ENCODE results near the gene NT5E.

Gene NT5E

DNA sequence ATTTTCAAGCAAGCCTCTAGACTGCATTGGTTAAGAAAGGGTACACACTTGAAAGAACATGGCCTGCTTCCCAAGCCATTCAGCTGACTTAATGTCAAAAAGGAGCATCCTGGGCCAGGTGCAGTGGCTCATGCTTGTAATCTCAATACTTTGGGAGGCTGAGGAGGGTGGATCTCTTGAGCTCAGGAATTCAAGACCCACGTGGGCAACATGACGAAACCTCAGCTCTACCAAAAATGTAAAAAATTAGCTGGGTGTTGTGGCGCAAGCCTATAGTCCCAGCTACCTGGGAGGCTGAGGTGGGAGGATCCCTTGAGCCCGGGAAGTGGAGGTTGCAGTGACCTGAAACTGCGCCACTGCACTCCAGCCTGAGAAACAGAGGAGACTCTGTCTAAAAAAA is 26.9 kb upstream of the NT5E start:
- DNase-seq: no peak

GRCh38 chr6:85424981-85425380 is 24.9 kb upstream of the NT5E start:
- DNase-seq: no peak

GRCh38 chr6:85425997-85426396 is 23.9 kb upstream of the NT5E start:
- DNase-seq: no peak

- DNase-seq: no peak
These were observed 21.4 kb upstream of the NT5E start for GRCh38 chr6:85428486-85428885.

DNA sequence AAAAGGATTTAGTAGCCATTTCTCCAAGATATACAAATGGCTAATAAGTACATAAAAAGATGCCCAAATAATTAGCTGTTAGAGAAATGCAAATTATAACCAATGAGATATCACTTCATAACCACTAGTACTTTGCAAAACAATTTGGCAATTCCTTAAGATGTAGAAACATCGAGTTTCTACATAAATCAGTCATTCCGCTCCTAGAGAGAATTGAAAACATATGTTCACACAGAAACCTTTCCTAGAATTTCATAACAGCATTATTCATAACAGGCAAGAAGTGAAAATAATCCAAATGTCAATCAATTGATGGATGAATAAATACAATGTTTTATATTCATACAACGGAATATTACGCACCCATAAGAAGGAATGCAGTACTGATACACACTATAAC is 20.5 kb upstream of the NT5E start:
- no peak for DNase-seq

DNA sequence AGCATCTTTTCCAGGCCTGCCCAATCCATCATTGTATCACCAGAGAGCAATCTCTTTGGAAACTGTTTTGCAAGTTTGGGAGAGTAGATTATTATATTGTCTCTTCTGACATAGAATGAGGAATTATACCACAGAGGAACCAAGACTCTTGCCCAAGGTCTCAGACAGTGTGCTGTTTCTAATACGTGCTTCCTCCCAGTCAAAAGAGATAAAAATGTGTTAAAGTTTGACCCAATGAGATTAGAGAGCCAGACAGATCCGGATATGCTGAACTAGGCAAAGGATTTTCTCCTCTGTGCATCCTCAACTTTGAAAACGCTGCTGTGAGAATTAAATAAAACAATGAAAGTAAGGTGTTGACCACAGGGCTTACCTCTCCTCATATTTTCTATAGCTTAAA is 18.6 kb upstream of the NT5E start:
- no peak for DNase-seq

- DNase-seq: no peak
These were observed 17.3 kb upstream of the NT5E start for GRCh38 chr6:85432554-85432953.

- DNase-seq: no peak
These were observed 14.0 kb upstream of the NT5E start for GRCh38 chr6:85435851-85436250.

DNA sequence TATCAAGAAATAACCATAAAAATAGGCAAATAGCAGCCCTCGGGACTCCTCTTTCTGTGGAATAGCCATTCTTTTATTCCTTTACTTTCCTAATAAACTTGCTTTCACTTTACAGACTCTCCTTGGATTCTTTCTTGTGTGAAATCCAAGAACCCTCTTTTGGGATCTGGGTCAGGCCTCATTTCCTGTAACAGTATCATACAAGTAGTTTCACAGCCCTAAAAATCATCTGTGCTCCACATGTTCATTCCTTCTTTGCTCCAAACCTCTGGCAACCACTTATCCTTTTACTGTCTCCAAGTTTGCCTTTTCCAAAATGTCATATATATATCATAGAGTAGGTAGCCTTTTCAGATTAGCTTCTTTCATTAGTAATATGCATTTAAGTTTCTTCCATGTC is 13.5 kb upstream of the NT5E start:
- no peak for DNase-seq

GRCh38 chr6:85436939-85437495 is 12.9 kb upstream of the NT5E start:
- no peak for DNase-seq

- no peak for DNase-seq
These were observed 6.3 kb upstream of the NT5E start for GRCh38 chr6:85443349-85444117.

DNA sequence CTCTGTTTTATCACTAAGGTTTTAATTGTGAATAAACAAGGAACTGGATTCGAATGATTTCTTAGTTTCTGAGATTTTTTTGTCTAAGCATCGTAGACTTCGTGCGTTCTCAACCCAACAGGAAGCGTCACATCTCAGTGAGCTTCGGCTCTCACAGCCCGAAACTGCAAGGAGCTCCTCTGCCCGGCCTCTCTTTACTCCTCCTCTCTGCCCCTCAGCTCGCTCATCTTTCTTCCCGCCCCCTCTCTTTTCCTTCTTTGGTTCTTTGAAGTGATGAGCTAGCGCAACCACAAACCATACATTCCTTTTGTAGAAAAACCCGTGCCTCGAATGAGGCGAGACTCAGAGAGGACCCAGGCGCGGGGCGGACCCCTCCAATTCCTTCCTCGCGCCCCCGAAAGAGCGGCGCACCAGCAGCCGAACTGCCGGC is 480 bp upstream of the NT5E start:
- no peak for DNase-seq

GRCh38 chr6:85451565-85452306 is 1.9 kb downstream of the NT5E start:
- DNase-seq: no peak

DNA sequence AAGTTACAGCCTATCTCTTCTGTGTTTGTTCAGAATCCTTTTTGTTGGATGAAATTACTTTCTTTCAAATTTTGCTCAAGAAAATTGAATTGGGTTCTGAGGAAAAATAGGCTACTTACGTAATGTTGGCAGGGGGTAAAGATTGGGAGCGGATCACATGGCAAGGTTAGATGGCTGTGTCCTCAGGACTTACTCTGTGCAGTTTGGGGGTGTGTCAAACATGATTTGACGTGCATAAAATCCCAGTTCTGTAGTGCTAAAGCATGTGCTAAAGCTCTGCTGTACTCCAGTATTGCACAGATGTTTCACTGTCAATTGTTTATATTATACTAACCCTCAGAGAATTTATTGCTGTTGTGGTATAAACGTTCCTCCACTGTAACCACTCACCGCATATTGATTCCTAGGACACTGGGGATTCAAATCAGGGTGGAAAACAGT is 2.6 kb downstream of the NT5E start:
- no peak for DNase-seq

- no peak for DNase-seq
These were observed 3.2 kb downstream of the NT5E start for GRCh38 chr6:85453052-85453451.

DNA sequence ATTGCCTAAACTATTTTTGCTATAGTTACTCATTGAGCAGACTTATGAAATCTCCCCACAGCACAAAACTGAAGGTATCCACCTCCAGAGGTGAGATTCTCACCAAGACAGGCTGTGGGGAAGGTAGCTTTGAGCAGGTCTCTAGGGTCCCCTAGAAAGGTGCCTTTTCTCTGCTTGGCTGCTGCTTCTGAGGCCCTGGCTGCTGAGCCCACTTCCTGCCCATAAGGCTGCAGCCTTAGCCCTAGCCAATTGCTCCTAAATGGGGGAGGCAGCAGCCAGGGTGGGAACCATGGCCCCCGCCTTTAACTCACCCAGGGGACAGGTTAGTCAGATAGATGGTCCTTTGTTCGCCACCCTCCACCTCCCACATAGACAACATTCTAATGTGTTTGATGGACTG is 3.6 kb downstream of the NT5E start:
- DNase-seq: no peak

DNA sequence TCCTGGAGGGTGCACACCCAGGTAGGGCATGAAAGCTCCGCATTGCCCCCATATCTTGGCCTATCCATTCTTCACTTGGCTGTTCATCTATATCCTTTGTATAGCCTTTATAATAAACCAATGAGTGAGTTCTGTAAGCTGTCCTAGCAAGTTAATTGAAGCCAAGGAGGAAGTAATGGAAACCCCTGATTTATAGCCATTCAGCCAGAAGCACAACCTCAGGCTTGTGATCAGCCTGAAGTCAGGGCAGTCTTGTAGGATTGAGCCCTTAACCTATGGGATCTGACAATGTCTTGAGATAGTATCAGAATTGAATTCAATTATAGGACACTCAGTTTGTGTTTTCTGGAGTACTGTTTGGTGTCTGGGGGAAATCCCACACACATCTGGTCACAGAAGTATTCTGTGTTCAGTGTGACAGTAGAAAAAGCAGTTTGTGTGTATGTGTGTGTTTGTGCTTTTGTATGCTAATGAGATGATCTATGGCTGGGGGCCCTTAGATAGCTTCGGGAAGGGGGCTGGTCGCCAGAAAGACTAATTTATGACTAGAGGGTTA is 5.7 kb downstream of the NT5E start:
- DNase-seq: no peak

DNA sequence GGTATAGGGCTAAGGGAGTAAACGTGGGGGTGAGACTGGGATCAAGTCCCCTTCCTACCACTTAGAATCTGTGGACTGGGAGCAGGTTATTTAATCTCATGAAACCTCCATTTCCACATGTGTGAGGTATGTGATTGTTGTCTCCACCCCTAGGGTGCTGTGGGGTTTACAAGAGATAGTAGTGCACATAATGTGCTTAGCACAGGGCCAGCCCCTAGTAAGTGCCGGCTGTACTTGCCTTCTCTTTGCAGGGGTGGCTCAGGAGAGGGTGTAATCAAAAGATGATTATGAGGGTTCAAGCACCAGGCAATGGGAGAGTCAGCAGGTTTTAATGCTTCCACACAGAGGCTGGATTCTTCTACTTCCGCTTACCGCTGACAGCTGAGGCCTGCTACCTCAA is 6.9 kb downstream of the NT5E start:
- no peak for DNase-seq

DNA sequence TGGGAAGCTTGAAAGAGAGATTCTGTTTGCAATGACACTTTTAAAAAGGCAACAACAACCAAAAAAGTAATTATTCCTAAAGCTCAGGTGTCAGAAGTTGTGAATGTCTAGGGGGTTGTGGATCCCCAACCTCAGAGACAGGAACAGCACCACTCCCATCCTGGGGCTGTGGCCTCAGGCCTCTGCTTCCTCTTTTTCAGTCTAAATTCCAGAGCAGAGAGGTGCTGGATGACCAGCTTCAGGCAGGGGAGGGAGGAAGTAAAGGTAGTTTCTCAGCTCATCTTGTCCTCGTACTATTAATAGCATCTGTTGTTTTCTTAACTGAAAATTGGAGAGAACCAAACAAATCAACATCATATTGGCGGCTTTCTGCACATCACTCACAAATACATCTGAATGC is 8.3 kb downstream of the NT5E start:
- no peak for DNase-seq

DNA sequence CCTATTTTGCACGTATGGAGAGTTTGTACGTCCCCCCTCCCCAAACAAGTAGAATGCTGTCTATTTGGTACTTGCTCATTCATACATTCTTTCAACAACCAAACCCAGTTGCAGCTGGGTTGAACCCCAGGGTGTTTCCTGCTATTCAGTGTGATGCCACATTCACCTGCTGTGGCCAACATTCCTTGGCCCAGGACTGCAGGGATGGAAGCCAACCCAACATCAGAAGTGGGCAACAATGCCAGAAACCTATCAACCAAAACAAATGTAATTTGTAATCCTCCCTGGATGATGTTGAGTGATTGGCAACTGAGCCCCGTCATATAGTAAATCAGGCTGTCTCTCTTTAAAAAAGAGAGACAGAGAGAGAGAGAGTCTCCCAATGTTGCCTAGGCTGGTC is 8.9 kb downstream of the NT5E start:
- no peak for DNase-seq

DNA sequence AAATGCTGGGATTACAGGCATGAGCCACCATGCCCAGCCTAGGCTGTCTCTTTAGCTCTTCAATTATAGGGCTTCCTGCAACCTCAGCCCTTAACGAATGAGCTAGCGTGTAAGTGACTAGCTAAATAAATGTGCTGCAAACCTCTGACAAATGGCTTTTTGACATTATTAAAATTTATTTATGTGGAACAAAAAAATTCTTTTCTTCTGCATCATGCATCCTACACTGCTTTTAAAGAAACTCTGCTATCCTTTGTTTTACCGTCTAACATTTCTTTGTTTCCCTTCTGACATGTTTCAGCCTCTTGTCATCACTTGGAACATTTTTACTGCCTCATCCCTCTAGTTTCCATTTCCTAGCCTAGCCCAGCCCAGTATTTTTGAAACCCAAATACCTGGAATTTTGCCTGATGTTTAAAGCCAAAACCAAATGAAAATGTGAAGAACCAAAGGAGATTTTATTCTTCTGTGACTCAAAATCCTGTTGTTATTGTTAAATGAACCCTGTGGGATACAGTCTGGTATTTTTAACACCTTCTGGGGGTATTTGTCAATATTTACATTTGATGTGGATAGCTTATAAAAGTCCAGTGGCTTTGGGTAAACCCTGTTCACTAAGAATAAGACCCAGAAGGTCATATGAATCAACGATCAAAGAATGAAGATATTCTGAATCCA is 9.5 kb downstream of the NT5E start:
- DNase-seq: no peak

GRCh38 chr6:85460154-85460920 is 10.5 kb downstream of the NT5E start:
- no peak for DNase-seq

Data from hematopoietic multipotent progenitor cell treated with erythropoietin and hydrocortisone succinate and interleukin-3 and kit ligand, for 6 days (in vitro differentiated cells).